ENCODE measurements around the gene LNX1.

DNA sequence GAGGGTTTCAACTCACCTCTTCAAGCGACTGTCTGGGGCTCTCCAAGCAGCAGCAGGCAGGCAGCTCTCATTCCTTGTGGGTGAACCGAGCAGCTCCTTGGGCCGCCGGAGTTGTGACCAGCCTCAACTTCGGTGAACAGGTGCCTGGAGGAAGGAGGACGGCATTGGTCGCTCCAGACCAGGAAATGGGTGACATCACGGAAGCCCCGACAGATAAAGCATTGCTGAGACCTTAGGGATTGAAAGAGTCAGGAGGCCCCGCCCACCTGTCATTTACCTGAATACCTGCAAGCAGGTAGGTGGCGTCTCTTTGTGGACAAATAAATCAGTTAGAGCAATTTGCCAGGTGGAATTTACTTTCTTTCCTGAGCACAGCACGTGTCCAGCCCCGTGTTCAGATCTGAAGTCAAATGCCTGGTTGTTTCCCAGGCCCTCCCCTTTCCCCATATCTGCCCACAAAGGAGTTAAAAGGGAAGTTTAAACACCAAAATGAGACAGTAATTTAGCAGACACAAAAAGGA lies at the start of gene LNX1:
- TF ChIP-seq POLR2A (IDR thresholded peaks at IDR 0.05; ENCODE audit: low read length): no peak
- TF ChIP-seq GATA1 (IDR thresholded peaks at IDR 0.05; ENCODE audit: low read depth, low read length): no peak
